SK-N-SH (cell line): ENCODE measurements around the gene PDE11A.

Experiments used
- NRF1 ChIP-seq: IDR thresholded peaks from 2 replicates; pipeline ENCODE4 v1.6.1; 2012; ENCODE audit warnings: low read depth, mild to moderate bottlenecking, low read length
- POLR2AphosphoS5 ChIP-seq: IDR thresholded peaks from 2 replicates; pipeline ENCODE4 v1.6.1; 2012; ENCODE audit warnings: low read depth, low read length
- RFX5 ChIP-seq: IDR thresholded peaks from 2 replicates; pipeline ENCODE4 v1.6.1; 2012; ENCODE audit warnings: mild to moderate bottlenecking, improper control_type of control experiment, low read length
- TF ChIP-seq, protein P1 (sequence below): fragments of 200-600 bp; sonication (generic); IDR thresholded peaks from 2 replicates; pipeline ENCODE4 v1.6.1; 2017; ENCODE audit warnings: antibody characterized with exemption, mild to moderate bottlenecking, moderate library complexity

DNA sequence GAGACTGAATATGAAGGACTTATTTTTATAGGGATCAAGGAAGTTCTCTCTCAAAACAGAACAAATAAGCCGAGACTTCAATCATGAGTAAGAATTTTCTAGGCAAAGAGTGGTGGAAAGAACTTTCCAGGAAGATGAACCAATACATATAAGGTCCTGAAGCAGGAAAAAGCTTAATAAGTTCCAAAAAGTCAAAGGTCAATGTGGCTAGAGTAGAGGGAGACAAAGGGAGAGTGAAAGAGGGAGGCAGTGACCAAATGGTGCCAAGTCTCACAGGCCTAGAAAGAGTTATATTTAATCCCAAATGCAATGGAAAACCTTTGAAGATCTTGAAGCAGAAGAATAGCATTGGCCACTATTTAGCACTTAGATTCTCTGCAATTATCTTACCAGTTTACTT, 56.0 kb downstream of the PDE11A start:
- TF ChIP-seq, protein P1, sequence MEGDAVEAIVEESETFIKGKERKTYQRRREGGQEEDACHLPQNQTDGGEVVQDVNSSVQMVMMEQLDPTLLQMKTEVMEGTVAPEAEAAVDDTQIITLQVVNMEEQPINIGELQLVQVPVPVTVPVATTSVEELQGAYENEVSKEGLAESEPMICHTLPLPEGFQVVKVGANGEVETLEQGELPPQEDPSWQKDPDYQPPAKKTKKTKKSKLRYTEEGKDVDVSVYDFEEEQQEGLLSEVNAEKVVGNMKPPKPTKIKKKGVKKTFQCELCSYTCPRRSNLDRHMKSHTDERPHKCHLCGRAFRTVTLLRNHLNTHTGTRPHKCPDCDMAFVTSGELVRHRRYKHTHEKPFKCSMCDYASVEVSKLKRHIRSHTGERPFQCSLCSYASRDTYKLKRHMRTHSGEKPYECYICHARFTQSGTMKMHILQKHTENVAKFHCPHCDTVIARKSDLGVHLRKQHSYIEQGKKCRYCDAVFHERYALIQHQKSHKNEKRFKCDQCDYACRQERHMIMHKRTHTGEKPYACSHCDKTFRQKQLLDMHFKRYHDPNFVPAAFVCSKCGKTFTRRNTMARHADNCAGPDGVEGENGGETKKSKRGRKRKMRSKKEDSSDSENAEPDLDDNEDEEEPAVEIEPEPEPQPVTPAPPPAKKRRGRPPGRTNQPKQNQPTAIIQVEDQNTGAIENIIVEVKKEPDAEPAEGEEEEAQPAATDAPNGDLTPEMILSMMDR, result no peak
- no peak for TF ChIP-seq RFX5
- no peak for TF ChIP-seq POLR2AphosphoS5
- TF ChIP-seq NRF1, result no peak
